Stomach (tissue), 9 donors: ENCODE data around the gene ZMYND10. TPM values are rescaled to one million over a fixed set of nuclear protein-coding genes. Genes with fewer than 3 reads are reported as not detected.
A peak's percentile ranks its signal among the peaks of the same experiment; 100 is the strongest.

ENCODE experiments used
- DNase-seq, 2 donors: peaks; one replicate each; pipeline versions ENCODE4 v3.0.0 to v3.0.0-alpha.2; 2013 to 2019
- H3K27ac ChIP-seq, 5 donors: fragments of 200-600 bp in 4 of 5; sonication (generic) in 4 of 5; one replicate each; pipeline ENCODE4 v1.5.1; 2013 to 2019; ENCODE audit warnings: mild to moderate bottlenecking in 1 of 5, moderate library complexity in 1 of 5
- H3K27me3 ChIP-seq, 3 donors: fragments of 200-600 bp; sonication (generic); one replicate each; pipeline ENCODE4 v1.5.1; 2017 to 2019; ENCODE audit warnings: mixed run types in 1 of 3
- H3K36me3 ChIP-seq, 4 donors: fragments of 200-600 bp; sonication (generic); 1 replicate in 3 of 4; 2 replicates in 1 of 4; pipeline ENCODE4 v1.5.1; 2016 to 2019
- H3K4me1 ChIP-seq, 4 donors: fragments of 200-600 bp; sonication (generic); one replicate each; pipeline ENCODE4 v1.5.1; 2016 to 2019
- H3K4me3 ChIP-seq, 4 donors: fragments of 200-600 bp; sonication (generic) in 3 of 4; one replicate each; pipeline ENCODE4 v1.5.1; 2016 to 2019; ENCODE audit warnings: mild to moderate bottlenecking in 1 of 4
- H3K9me3 ChIP-seq, 4 donors: fragments of 200-600 bp; sonication (generic); one replicate each; pipeline ENCODE4 v1.5.1; 2016 to 2019
- EP300 ChIP-seq: sonication (generic); formaldehyde crosslinking; IDR thresholded peaks from one replicate; pipeline ENCODE4 v1.6.1; 2017; ENCODE audit warnings: antibody characterized with exemption
- POLR2A ChIP-seq, 4 donors: fragments of 450-650 bp; IDR thresholded peaks; one replicate each; pipeline ENCODE4 v1.6.1; 2016; ENCODE audit warnings: antibody characterized with exemption in 4 of 4, control low read depth in 2 of 4, mild to moderate bottlenecking in 1 of 4, moderate library complexity in 1 of 4
- POLR2AphosphoS5 ChIP-seq, 3 donors: sonication (generic); formaldehyde crosslinking; IDR thresholded peaks; one replicate each; pipeline ENCODE4 v1.6.1; 2016; ENCODE audit warnings: antibody characterized with exemption in 3 of 3
- WGBS, 5 donors: extraction: QIAGEN DNeasy Blood & Tissue Kit in 3 of 5; methylation state at CpG; one replicate each; pipeline versions ENCODE4 v1.1.5 to v1.1.7; 2013 to 2018; 5-methylcytosine and 5-hydroxymethylcytosine counted together
- intact Hi-C: fragments of 100-400 bp; cut with DNase I; formaldehyde crosslinking; loops from one replicate; pipeline ENCODE4 v1.15.1; 2023; ENCODE audit warnings: low total_unique reads
- polyA plus RNA-seq, 3 donors: library from polyadenylated mRNA; stranded (reverse); fragments of 200-250 nt; gene quantifications; one replicate each; pipeline ENCODE4 v1.2.3, GENCODE V29; 2013
- total RNA-seq, 5 donors: library from RNA; depleted of rRNA; stranded (reverse); fragments of >200 nt; gene quantifications; one replicate each; pipeline versions ENCODE4 v1.1.0 to v1.2.3, GENCODE V29; 2014 to 2016
- TF ChIP-seq, protein P1 (sequence below), 7 experiments: fragments of 450-650 bp in 4 of 7; fragments of 200-600 bp in 3 of 7; sonication (generic) in 3 of 7; IDR thresholded peaks; one replicate each; pipeline ENCODE4 v1.5.1; 2016 to 2019; ENCODE audit warnings: antibody characterized with exemption in 7 of 7, control low read depth in 2 of 7, mild to moderate bottlenecking in 1 of 7
- donor health status: healthy with polysubstance abuse.
- donor health status: Bipolar disorder and iron deficiency.
- donor health status: healthy.

ZMYND10 gene
- total and polyA plus RNA-seq, 8 donors, result 0.87 to 61.4 (median 0.92) TPM; not detected in 1

DNA sequence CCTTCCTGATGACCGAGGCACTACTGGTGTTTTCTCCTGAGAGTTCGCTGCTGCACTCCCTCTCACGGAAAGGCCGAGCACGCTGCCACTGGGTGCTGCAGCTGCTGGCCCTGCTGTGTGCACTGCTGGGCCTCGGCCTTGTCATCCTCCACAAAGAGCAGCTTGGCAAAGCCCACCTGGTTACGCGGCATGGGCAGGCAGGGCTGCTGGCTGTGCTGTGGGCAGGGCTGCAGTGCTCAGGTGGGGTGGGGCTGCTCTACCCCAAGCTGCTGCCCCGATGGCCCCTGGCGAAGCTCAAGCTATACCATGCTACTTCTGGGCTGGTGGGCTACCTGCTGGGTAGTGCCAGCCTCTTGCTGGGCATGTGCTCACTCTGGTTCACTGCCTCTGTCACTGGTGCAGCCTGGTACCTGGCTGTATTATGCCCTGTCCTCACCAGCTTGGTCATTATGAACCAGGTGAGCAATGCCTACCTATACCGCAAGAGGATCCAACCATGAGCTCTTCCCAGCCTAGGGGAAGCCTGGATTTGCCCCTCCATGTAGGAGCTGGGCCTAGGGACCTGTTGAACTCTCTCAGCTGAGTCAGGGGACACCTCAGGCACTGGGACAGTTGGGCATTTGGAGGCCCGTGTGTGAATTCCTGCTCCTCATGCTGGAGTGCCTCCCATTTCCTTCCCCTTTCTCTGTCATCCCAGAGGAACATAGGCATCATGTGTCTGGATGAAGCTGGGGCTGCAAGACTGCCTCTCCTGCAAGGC lies 7.9 kb upstream of the ZMYND10 start:
- H3K4me1 ChIP-seq, result peaks cover 62 to 92% (median 83%) of the 10 kb centered on the region in 4 donors
- WGBS, 5 donors, result 67 to 84% (median 83%) methylated on average over 7 to 12 of the region's 12 CpGs
- no peaks in the 10 kb centered on the region for H3K9me3 ChIP-seq
- H3K4me3 ChIP-seq, result no peak overlapping the region
- H3K27me3 ChIP-seq, result no peaks in the 10 kb centered on the region
- peak overlapping the region in 2 of 5 donors; percentile 23 for H3K27ac ChIP-seq
- no peak for DNase-seq
- H3K36me3 ChIP-seq, result peaks cover 35 to 57% (median 52%) of the 10 kb centered on the region in 4 donors
- intact Hi-C loops, result no loop called here
- no peak for TF ChIP-seq POLR2AphosphoS5 (IDR thresholded peaks at IDR 0.05)
- TF ChIP-seq EP300, result no peak
- no peak for TF ChIP-seq POLR2A (IDR thresholded peaks at IDR 0.05)
- TF ChIP-seq, protein P1, sequence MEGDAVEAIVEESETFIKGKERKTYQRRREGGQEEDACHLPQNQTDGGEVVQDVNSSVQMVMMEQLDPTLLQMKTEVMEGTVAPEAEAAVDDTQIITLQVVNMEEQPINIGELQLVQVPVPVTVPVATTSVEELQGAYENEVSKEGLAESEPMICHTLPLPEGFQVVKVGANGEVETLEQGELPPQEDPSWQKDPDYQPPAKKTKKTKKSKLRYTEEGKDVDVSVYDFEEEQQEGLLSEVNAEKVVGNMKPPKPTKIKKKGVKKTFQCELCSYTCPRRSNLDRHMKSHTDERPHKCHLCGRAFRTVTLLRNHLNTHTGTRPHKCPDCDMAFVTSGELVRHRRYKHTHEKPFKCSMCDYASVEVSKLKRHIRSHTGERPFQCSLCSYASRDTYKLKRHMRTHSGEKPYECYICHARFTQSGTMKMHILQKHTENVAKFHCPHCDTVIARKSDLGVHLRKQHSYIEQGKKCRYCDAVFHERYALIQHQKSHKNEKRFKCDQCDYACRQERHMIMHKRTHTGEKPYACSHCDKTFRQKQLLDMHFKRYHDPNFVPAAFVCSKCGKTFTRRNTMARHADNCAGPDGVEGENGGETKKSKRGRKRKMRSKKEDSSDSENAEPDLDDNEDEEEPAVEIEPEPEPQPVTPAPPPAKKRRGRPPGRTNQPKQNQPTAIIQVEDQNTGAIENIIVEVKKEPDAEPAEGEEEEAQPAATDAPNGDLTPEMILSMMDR (IDR thresholded peaks at IDR 0.05), result no peak

DNA sequence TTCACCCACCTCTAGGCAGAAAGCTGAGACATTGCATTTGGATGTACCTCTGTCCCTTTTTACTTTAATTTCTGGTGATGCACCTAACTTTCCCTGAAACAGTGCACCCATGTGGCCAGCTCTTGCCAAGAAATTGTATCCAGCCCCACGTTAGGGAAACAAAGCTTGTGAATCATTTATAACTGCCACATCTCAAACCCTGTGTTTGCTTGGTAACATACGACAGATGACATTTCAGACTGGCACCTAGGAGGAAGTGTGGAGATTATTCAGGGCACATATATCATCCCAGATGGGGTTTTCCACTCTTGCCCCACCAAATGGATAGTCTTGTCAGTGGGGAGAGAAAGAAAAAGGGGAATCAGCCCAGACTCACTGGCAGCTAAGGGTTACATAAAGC lies 7.2 kb upstream of the ZMYND10 start:
- H3K4me1 ChIP-seq, result peaks cover 55 to 91% (median 79%) of the 10 kb centered on the region in 4 donors
- no peak for DNase-seq
- H3K27ac ChIP-seq, result peak overlapping the region in 2 of 5 donors; percentile 23
- peaks cover 42 to 59% (median 58%) of the 10 kb centered on the region in 4 donors for H3K36me3 ChIP-seq
- H3K27me3 ChIP-seq, result no peaks in the 10 kb centered on the region
- no peak overlapping the region for H3K4me3 ChIP-seq
- no peaks in the 10 kb centered on the region for H3K9me3 ChIP-seq
- TF ChIP-seq POLR2AphosphoS5 (IDR thresholded peaks at IDR 0.05) (no peak), EP300 (no peak), POLR2A (IDR thresholded peaks at IDR 0.05) (no peak)
- TF ChIP-seq, protein P1 (IDR thresholded peaks at IDR 0.05), result no peak
- WGBS, 5 donors, result 13 to 36% (median 17%) methylated on average over 2 of the region's 2 CpGs
- intact Hi-C loops, result no loop called here

DNA sequence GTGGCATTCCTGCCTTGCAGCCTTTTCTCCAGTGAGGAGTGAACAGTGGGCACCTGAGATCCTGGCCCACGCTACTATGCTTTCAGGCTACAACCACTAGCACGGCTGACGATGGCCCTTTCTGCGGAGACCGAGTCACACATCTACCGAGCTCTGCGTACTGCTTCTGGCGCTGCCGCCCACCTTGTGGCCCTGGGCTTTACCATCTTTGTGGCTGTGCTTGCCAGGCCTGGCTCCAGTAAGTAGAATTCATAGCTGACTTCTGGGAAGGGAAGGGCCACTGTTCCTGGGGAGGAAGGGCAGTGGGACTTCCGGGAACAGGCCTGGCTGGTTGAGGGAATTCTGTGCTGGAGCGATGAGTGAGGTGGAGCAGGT lies 5.8 kb upstream of the ZMYND10 start:
- H3K36me3 ChIP-seq, result peaks cover 41 to 57% (median 52%) of the 10 kb centered on the region in 4 donors
- intact Hi-C loops, result no loop called here
- 20 to 46% (median 23%) methylated on average over 11 of the region's 11 CpGs for WGBS, 5 donors
- H3K4me3 ChIP-seq, result peak overlapping the region; percentile 59 to 77 (median 70)
- peaks cover 40 to 91% (median 76%) of the 10 kb centered on the region in 4 donors for H3K4me1 ChIP-seq
- TF ChIP-seq EP300, result no peak
- TF ChIP-seq, protein P1 (IDR thresholded peaks at IDR 0.05), result no peak
- TF ChIP-seq POLR2A (IDR thresholded peaks at IDR 0.05), result no peak
- TF ChIP-seq POLR2AphosphoS5 (IDR thresholded peaks at IDR 0.05), result no peak
- H3K27me3 ChIP-seq, result no peaks in the 10 kb centered on the region
- no peaks in the 10 kb centered on the region for H3K9me3 ChIP-seq
- H3K27ac ChIP-seq, result peak overlapping the region; percentile 90 to 97 (median 92)
- no peak for DNase-seq

DNA sequence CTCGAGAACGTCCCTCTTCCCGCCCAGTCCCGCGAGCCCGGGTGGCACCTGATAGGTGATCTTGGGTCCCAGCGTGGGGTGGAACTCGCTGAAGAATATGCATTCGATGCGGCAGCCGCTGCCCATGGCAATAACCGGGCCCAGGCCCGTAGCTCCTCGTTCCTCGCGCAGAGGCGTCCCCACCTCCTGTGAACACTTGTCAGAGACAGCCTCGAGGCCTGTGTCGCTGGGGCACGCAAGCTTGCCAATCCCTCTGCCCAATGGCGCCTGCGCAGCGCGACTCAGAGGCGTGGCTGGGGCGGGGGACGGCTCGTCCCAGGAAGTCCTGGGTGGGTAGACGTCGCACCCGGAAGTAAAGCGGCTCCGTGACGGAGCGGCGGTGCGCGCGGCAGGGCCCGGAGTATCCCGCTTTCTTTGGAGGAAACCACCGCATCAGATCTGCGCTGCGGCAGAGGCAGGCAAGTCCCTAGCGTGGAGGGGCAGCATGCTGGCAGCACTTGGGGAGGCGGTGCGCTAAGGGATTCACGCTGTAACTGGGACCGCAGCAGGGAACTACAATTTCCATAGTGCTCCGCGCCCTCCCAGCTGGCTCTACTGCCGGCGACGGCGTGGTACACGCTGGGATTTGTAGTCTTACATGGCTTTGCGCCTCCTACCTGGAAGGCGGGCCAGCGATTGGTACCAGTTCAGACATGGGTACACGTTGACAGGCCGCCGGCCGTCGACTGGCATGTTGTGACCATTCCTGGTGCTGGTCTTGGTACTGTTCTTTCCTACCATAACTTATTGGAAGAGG lies 5.2 kb upstream of the ZMYND10 start, which contains the start of the genes CYB561D2 and NPRL2:
Gene CYB561D2, plus strand, starts transcription at position 336 of the 796 bp plus-strand sequence. CDS start 572 bp downstream, outside the sequence.
Gene NPRL2, minus strand, starts transcription at position 249 of the 796 bp plus-strand sequence. Its CDS starts 123 bp downstream, at position 126.
- intact Hi-C loops, result no loop called here
- WGBS, 5 donors, result 0 to 1% (median 1%) methylated on average over 26 to 64 of the region's 64 CpGs
- H3K4me3 ChIP-seq, result peak within 1 kb of the TSS; percentile 59 to 77 (median 70)
- peaks cover 38 to 52% (median 46%) of the 10 kb centered on the region in 4 donors for H3K36me3 ChIP-seq
- peaks cover 38 to 91% (median 76%) of the 10 kb centered on the region in 4 donors for H3K4me1 ChIP-seq
- no peaks in the 10 kb centered on the region for H3K27me3 ChIP-seq
- no peaks in the 10 kb centered on the region for H3K9me3 ChIP-seq
- peak; percentile 61 to 97 (median 97) for TF ChIP-seq POLR2AphosphoS5 (IDR thresholded peaks at IDR 0.05)
- TF ChIP-seq POLR2A (IDR thresholded peaks at IDR 0.05), result peak in 2 of 4 donors; percentile 65 to 76
- no peak for TF ChIP-seq EP300
- TF ChIP-seq, protein P1 (IDR thresholded peaks at IDR 0.05), result peak in 1 of 7 experiments; percentile 6
- peak within 1 kb of the TSS; percentile 90 to 97 (median 92) for H3K27ac ChIP-seq
- DNase-seq, result peak; percentile 98
